Lung microvascular endothelial cell (primary cell): ENCODE results near the gene KCNQ1OT1. TPM values are rescaled to one million over a fixed set of nuclear protein-coding genes. Genes with fewer than 3 reads are reported as not detected.

ENCODE experiments used
- DNase-seq, 2 donors: peaks; one replicate each; pipeline versions ENCODE4 v3.0.0 to v3.0.0-alpha.2; 2010; ENCODE audit warnings: low read depth in 2 of 2
- total RNA-seq: library from RNA; depleted of rRNA; stranded (reverse); fragments of >200 nt; gene quantifications from 2 replicates; pipeline ENCODE4 v1.2.1, GENCODE V29; 2014

The KCNQ1OT1 gene
- total RNA-seq, 1 donor from 2014 or later: 0.79 TPM

DNA sequence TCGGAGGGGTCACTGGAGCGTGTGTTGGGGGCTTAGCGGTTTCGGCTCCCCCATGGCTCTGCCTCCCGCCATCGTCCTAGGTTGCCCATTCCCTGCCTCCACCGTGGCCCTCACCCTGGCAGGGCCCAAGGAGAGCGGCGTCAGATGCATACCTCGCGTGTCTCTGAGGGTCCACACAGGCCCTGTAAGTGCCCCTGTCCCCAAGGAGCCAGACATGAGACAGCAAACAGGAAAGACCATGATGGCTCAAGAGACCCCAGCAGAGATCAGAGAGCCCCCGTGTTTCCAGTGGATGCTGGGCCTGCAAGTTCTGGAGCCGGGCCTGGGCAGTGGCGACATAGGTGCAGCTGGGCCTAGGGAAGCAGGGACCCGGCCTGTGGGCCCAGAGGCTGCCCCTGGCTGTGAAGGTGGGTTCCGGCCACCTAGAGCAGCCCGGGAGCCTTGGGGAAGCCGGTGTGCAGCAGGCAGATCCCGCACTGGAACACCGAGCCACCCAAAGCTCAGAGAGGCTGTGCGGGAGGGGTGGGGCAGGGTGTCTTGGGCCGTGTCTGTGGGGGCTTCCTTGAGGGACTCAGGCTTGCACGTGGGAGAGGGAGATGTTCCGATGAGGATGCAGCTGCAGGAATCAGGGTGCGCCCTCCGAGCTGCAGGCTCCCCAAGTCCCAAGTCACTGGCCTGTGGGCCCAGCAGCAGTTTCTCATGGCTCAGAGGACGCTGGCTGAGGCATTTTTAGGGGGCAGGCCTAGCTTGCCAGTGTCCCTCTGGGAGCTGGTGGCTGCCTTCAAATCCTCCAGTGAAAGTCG is 126.4 kb downstream of the KCNQ1OT1 start:
- DNase-seq: no peak

DNA sequence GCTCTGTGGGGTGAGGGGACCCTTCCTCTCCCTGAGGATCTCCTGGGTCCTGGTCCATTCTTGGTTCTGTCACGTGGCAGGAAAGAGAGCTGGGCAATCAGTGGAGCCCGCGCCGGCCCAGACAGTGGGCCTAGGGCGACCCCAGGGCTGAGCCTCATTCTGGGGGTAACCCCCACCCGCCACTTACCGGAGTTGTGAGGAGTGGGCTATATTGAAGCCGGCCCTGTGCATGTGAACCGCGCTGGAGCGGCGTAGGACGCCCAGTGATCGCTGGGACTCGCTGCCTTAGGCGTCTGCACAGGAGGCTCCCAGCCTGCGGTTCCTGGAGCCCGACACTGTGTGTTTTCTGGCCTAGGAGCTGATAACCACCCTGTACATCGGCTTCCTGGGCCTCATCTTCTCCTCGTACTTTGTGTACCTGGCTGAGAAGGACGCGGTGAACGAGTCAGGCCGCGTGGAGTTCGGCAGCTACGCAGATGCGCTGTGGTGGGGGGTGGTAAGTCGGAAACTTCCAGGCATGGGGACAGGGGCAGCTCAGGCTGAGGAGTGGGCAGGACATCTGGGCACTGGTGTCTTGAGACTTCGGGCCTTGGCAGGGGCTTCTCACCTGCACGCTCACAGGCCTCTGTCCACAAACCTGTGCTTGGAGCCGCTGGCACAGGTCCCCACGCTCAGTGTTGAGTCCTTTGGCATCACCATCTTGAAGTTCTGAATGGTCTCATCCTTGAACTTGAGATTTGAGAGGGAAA is 127.1 kb downstream of the KCNQ1OT1 start:
- no peak for DNase-seq

DNA sequence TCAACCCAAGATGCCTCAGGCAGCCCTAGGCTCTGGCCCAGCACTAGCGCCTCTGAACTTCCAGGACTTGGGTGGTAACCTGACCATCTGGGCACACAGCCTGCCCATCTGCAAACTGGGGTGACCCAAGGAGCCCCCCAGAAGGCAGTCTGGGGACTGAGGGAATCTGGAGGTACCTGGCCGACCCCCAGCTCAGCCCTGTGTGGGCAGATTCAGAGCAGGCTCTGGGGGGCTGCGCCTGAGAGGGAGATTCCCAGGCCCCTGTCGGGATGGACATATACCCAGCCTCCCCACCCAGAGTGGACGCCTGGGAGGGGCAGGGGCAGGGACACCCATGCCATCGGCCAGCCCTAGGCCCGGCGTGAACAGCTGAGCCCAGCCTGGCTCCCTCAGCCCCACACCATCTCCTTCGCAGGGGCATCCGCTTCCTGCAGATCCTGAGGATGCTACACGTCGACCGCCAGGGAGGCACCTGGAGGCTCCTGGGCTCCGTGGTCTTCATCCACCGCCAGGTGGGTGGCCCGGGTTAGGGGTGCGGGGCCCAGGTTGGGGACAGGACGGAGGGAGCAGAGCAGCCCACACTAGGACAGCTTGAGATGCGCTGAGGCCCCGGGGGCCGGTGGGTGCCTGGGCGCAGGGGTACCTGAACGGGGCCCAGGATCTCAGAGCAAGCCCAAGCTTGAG is 128.1 kb downstream of the KCNQ1OT1 start:
- DNase-seq: no peak

DNA sequence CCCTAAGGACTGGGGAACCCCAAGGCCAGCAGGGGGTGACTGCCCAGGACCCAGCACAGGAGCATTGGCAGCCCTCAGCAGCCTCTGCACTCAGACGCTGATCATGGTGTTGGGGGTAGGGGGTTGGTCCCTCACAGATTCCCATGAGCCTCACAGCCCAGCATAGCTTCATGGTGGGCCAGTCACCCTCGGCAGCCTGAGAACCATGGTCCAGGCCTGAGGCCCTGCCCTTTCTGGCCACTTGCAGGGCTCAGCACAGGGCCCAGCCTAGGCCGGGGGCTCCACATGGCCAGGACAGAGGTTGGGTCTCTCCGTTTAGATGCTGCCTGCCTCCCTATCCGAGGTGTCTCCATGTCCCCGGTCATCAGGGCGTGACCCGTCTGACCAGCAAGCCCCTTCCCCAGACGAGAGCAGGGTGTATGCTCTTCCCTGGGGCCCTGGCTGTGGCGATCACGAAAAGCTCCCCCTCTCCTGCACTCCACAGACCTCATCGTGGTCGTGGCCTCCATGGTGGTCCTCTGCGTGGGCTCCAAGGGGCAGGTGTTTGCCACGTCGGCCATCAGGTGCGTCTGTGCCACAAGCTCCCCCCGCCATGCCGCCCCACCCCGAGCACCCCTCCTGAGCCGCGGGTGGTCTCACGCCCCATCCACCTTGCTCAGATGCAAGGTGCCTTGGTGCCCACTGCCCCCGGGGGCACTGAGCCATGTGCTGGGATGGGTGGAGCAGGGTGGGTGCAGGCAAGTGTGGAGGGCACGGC is 128.8 kb downstream of the KCNQ1OT1 start:
- no peak for DNase-seq

DNA sequence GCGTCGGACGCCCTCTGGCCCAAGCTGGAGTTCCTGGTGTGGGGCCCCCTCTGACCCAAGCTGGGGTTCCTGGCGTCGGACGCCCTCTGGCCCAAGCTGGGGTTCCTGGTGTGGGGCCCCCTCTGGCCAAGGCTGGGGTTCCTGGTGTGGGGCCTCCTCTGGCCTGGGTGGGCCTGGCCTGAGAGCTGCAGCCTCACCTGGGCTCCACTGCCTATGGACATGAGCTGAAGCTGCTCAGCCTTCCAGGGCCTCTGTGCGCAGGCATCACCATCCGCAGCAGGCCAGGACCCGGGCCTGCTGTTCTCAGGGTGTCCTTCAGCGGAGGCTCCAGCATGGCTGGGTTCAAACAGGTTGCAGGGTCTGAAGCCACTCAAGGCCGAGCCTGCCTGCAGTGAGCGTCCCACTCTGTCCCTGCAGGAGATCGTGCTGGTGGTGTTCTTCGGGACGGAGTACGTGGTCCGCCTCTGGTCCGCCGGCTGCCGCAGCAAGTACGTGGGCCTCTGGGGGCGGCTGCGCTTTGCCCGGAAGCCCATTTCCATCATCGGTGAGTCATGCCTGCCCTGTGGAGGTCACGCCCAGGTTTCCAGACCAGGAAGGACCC is 129.5 kb downstream of the KCNQ1OT1 start:
- no peak for DNase-seq

DNA sequence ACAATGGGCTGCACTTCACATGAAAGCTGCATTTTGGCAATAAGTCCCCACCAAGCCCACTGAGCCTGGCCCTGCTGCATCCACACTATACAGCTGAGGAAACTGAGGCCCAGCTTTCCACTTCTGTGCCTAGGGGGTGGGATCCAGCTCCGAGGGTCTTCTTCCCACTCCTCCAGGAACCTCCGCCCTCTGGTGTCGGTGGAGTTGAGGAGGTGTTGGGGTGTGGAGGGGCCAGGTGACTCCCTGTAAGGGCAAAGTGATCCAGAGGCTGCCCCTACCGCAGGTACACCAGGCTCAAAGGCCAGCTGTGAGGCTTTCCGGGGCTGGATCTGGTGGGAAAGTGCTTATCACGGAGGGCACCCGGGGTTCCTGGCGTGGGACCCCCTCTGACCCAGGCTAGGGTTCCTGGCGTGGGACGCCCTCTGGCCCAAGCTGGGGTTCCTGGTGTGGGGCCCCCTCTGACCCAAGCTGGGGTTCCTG is 130.0 kb downstream of the KCNQ1OT1 start:
- no peak for DNase-seq

DNA sequence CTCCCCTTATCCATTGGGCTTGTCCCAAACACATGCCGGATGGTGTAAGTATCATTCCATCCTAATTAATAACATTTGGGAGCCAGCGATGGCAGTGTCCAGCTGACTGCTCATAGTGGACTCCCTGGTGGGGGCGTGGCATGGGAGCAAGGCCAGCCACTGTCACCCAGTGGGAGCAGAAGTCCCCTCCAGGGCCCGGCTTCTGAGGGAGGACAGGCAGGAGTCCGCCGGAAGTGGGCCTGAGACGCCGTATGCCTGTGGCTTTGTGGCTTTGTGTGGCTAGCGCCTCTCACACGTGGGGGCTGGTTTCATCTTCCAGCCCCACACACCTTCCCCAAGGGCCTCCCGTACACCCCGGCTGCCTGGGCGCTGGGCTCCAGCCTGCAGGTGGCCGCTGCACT is 130.5 kb downstream of the KCNQ1OT1 start:
- DNase-seq: no peak

DNA sequence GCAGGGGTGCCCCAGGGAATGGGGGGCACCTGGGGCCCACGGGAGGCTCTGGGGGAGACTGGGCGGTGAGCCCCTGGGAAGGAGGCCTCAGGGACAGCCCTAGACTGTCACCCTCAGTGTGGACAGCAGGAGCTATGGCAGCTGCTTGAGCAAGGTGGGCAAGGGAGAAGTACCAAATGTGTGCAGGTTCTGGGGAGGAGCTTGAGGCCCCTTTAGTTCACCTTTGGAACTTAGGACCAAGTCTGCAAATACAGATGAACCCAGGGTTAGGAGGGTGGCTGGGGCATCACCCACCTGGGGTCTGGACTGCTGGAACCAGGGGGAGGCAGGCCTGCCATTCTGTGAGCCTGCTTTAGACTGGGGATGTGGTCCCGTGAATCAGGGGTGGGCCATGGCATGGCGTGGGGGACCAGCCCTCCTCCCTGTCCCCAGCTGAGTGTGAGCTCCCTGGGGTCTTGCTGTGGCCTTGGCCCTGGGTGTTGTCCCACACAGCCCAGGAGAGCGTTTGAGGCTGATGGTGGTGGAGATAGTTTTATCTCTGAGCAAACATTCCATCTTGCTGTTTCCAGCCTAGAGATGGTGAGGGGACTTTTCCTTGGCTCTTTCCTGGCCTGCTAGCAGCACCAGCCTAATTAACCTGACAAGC is 132.6 kb downstream of the KCNQ1OT1 start:
- DNase-seq: no peak

DNA sequence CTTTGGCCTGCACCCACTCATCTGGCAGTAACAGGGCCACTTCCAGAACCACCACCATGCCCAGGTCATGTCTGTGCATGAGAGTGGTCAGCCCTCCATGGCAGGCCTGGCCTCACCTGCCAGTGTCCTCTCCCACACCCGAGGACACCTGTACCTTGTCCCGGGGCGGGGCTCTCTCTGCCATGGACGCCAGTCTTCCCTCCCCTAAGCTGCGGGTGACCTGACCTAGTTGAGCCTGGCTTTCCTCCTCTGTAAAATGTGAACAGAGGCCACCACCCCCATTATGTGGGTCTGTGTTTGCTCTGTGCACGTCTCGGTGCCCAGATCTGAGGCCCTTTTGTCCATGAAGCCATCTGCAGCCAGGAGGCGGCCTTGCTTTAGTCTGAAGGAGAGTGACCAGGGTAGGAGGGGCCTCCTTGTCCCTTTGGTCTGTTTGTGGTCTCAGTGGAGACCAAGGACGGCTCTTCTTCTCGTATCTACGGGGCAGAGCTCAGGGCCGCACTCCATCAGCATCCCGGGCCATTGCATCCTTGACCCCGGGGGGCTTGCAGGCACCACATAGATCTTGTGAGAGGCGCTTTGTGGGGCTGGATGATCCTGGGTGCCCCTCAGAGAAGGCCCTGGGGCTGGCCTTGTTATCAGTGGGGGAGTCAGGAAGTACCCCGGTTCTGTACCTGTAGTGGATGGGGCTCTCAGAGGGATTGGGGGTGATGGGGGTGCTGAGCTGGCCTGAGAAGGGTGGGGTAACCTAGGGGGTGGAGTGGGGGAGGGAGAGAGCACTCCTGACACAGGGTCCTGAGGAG is 133.4 kb downstream of the KCNQ1OT1 start:
- DNase-seq: peak in 1 of 2 donors; percentile 10

DNA sequence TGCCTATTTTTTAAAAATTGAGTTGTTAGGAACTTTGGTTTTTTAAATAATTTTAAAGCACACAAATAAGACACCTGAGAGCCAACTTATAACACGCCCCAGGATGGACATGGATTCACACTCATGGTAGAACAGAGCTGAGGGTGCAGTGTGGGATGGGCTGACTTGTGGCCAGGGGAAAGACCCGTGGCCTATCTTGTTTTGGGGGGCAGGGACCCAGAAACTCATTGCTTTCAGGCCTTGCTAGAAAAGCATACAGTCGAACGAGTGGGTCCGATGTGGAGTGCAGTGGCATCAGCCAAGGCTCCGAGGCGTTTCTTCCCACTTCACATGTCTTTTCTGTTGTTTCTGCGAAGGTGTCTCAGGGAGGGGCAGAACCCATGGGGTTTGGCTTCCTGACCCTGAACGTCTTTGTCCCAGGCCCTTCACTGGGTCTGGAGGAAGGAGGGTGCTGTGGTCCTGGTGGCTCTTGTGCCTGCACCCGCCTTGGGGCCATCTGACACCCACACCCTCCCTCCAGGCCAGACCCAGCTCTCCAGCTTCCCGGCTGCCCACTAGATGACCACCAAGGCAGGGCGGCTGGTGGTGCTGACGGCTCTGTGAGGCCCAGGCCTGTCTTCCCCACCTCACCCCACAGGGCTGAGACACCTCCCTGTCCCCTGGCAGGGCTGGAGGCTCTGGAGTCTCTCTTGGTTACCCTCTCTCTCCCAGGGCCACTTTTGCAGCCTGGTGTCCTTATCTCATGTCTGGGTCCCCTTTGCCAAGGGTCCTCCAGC is 134.2 kb downstream of the KCNQ1OT1 start:
- DNase-seq: no peak

DNA sequence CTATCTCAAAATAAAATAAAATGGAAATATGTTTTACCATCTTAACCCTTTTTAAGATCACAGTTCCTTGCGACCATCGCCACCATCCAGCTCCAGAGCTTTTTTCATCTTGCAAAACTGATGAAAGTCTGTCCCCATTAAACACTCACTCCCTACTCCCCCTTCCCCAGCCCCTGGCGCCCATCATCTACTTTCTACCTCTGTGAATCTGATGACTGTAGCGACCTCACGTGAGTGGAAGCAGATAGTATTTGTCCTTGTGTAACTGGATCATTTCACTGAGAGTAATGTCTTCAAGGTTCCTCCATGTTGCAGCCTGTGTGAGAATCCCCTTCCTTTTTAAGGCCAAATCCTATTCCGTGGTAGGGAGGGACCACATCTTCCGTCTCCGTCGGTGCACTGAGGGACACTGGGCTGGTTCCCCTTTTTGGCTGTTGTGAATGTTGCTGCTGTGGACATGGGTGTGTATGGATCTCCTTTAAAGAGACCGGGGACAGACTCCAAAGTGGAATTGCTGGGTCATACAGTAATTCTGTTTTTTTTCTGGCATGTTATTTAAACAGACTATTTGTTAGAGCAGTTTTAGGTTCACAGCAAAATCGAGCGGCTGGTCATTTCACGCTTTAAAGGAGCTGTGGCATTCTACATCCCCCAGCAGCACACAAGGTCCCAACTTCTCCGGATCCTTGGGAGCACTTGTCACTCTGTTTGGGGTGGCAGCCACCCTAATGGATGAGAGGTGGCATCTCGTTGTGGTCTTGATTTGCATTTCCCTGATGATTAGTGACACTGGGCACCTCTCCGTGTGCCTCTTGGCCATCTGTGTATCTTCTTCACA is 135.0 kb downstream of the KCNQ1OT1 start:
- no peak for DNase-seq

DNA sequence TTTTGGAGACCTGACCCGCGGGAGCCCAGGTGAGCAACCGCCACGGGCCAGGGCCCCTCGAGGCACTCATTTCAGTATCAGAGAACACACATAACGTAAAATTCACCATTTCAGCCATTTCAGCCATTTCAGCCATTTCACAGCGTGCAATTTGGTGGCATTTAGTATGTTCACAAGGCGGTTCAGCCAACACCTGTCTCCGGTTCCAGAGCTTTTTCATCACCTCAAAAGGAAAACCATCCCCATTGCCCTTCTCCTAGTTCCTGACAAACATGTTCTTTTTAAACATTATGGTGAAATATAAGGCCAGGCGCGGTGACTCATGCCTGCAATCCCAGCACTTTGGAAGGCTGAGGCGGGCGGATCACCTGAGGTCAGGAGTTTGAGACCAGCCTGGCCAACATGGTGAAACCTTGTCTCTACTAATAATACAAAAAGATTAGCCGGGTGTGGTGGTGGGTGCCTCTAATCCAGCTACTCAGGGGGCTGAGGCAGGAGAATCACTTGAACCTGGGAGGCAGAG is 135.7 kb downstream of the KCNQ1OT1 start:
- no peak for DNase-seq

DNA sequence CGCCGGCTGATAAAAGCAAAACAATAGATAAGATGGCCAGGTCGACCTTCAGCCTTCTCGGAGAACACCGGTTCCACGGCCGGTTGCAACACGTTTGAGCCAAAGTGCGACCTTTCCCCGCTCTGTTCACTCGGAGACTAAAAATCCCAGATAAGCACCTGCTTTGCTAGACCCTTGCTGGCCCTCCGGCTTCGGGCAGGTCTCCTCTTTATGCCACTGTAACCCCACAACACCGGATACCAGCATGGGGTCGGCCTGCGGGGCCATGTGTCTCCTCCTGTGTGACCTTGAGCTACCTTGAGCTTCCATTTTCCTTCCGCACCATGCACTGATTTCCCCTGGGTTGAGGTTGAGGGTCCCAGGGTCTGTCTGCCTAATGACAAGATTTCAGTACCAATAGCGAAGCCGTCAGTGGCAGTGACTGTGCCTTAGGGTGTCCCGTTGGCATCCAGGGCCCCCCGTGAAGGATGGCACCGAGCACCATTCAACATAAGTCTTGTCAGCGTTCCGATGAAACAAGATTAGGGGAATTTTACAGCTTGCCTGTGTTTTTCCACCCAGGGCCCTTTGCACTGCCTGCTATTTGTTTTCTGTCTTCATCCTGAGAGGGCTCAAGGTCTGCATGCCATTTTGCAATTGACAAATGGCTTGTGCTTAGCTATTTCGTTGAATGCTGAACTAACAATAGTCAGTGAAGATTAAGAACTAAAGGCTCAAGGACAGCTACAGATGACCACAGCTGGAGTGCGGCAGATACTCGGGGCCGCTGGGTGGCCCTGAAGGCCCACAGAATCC is 136.4 kb downstream of the KCNQ1OT1 start:
- DNase-seq: no peak

DNA sequence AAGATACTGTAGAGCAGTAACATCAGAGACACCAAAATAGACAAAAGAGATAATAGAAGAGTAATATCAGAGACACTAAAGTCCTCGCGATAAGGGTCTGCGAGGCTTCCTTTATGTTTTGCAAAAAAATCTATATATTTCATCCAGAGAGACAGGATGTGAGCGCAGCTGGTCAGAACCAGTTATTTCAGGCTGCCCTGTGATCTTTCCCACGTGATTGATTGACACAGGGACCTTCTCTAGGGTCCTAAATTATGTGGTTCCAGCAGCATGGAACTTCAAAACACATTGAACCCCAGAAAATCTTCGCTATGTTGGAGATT is 136.9 kb downstream of the KCNQ1OT1 start:
- DNase-seq: no peak

DNA sequence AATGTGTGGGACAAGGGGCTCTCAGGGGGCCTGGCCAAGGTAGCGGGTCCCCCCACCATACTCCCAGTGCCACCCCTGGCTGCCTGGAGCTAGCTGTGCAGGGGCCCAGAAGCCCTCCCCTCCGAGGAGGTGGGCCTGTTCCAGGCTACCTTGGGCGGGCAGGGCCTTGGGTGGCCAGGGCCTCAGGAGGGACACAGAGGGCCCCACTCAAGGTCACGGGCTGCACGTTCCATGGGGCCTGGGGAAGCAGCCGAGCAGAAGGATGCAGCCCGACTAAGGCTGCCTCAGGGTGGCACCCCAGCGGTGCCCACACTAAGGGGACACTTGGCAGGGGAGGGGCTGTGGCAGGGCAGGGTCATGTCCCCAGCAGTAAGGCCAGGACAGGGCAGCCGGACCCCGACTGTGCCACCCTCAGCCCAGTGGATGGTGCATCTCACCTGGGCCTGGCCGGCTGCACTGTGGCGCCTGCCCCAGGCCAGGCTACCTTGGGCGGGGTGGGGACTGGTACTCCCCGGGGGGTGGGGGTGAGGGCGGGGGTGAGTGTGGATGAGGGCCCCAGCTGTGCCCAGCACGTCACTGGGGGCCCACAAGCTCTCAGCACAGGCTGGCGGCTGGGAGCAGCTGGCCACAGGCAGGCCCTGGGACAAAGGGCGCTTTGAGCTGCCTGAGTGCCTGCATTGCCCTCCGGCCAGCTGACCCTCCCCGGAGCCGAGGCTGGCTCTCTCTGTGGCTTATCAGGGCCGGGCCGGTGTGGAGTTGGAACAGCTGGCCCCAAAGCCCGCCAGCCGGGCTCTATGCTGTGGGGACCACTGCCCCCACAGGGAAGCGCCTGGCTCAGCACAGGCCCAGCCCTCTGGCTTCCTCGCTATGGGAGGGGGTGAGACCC is 137.9 kb downstream of the KCNQ1OT1 start:
- DNase-seq: no peak
